K562 (cell line): ENCODE measurements around the gene VWA7. TPM values are rescaled to one million over a fixed set of nuclear protein-coding genes. Genes with fewer than 3 reads are reported as not detected.

Source experiments
- BRF2 ChIP-seq: IDR thresholded peaks from 3 replicates; pipeline ENCODE4 v1.6.1; 2011; ENCODE audit warnings: borderline replicate concordance, mild to moderate bottlenecking; ENCODE audit not compliant: insufficient read length, insufficient read depth
- EGR1 ChIP-seq: fragments of 450-650 bp; conservative IDR thresholded peaks from 2 replicates; pipeline ENCODE4 v1.6.1; 2017; ENCODE audit warnings: mild to moderate bottlenecking
- FIP1L1 ChIP-seq: fragments of 200-400 bp; formaldehyde crosslinking; IDR thresholded peaks from 2 replicates; pipeline ENCODE4 v1.6.1; 2018; ENCODE audit warnings: mild to moderate bottlenecking, low read depth, low read length; ENCODE audit not compliant: poor library complexity, severe bottlenecking
- IRF1 ChIP-seq: sonication (generic); formaldehyde crosslinking; IDR thresholded peaks from 2 replicates; pipeline ENCODE4 v1.8.0; 2022; ENCODE audit warnings: missing genetic modification reagents, mild to moderate bottlenecking, borderline replicate concordance
- PCBP1 ChIP-seq: fragments of 200-400 bp; formaldehyde crosslinking; IDR thresholded peaks from 2 replicates; pipeline ENCODE4 v1.6.1; 2018; ENCODE audit warnings: mild to moderate bottlenecking, low read depth, low read length; ENCODE audit not compliant: poor library complexity, severe bottlenecking
- POU5F1 ChIP-seq: fragments of 150-350 bp; IDR thresholded peaks from 2 replicates; pipeline ENCODE4 v1.6.1; 2014; ENCODE audit warnings: borderline replicate concordance, low read length, low read depth, mild to moderate bottlenecking; ENCODE audit not compliant: partially characterized antibody
- TAF7 ChIP-seq: fragments of 450-650 bp; IDR thresholded peaks from 2 replicates; pipeline ENCODE4 v1.6.1; 2016; ENCODE audit warnings: missing genetic modification characterization, missing compliant biosample characterization
- VEZF1 ChIP-seq: fragments of 200-800 bp; sonication (Bioruptor generic); IDR thresholded peaks from 2 replicates; pipeline ENCODE4 v1.6.1; 2017; ENCODE audit warnings: missing genetic modification characterization, missing compliant biosample characterization
- ZBED1 ChIP-seq: IDR thresholded peaks from 2 replicates; pipeline ENCODE4 v1.6.1; 2014
- ZNF232 ChIP-seq: sonication (generic); formaldehyde crosslinking; IDR thresholded peaks from 2 replicates; pipeline ENCODE4 v1.8.0; 2022; ENCODE audit warnings: mild to moderate bottlenecking, missing genetic modification reagents
- ZNF512 ChIP-seq: IDR thresholded peaks from 2 replicates; pipeline ENCODE4 v1.6.1; 2016; ENCODE audit warnings: missing genetic modification characterization, missing compliant biosample characterization
- ZNF518B ChIP-seq: fragments of 250-450 bp; sonication (Bioruptor Pico); IDR thresholded peaks from 2 replicates; pipeline ENCODE4 v1.5.0; 2021; ENCODE audit warnings: mild to moderate bottlenecking, moderate library complexity
- polyA plus RNA-seq, 8 experiments: library from polyadenylated mRNA; depleted of rRNA in 4 of 8; stranded (reverse) in 5 of 8; unstranded in 3 of 8; fragments of >200 nt; fragmentation: Nextera tagmentation in 2 of 8; fragmentation: Illumina TruSeq in 1 of 8; extraction: Ambion mirVana in 2 of 8; extraction: Trizol in 1 of 8; gene quantifications; 2 replicates each; pipeline versions ENCODE4 v1.2.1 to v1.2.3, GENCODE V29; 2011 to 2014; ENCODE audit warnings: inconsistent platforms in 1 of 8, missing spikeins in 1 of 8
- total RNA-seq, 7 experiments: library from RNA; depleted of rRNA in 6 of 7; stranded (reverse); fragments of >200 nt in 6 of 7; fragmentation: Illumina TruSeq in 2 of 7; extraction: Trizol in 2 of 7; gene quantifications; 2 replicates each; pipeline versions ENCODE4 v1.2.1 to v1.2.3, GENCODE V29; 2011 to 2021; ENCODE audit warnings: low replicate concordance in 1 of 7

The VWA7 gene
- total and polyA plus RNA-seq, 9 of the 15 experiments (the other 6 are each of a cell fraction or from before 2014, with no cell fraction given) = 0.18 to 2.9 (median 0.95) TPM

- TF ChIP-seq BRF2 (no peak), ZNF518B (CRISPR knock-in tag) (no peak), PCBP1 (no peak), TAF7 (tag) (no peak), FIP1L1 (no peak), VEZF1 (0 out of 2 replicates have a peak, but pooled peaks have one; percentile 5), POU5F1 (no peak), ZNF232 (CRISPR knock-in tag) (no peak), EGR1 (peak; percentile 67), ZNF512 (tag) (no peak), ZBED1 (no peak), IRF1 (no peak)
These were observed 5.2 kb downstream of the VWA7 start (continued) for GRCh38 chr6:31771992-31772358.
